OCI-LY1 (cell line): ENCODE data around the gene RETREG2.

Experiments used
- H2AFZ ChIP-seq: fragments of 200-600 bp; sonication (generic), shearing (Covaris generic); 2 replicates; pipeline ENCODE4 v1.6.0; 2014; ENCODE audit warnings: antibody characterized with exemption, mild to moderate bottlenecking, low read length
- H3F3A ChIP-seq: fragments of 200-600 bp; sonication (generic), shearing (Covaris generic); 2 replicates; pipeline ENCODE4 v1.6.0; 2014; ENCODE audit warnings: mild to moderate bottlenecking, antibody characterized with exemption, low read length, moderate library complexity; ENCODE audit not compliant: insufficient read depth
- H3K27ac ChIP-seq: fragments of 200-600 bp; sonication (generic); 2 replicates; pipeline ENCODE4 v1.5.1; 2014; ENCODE audit warnings: low read length, mixed run types, mild to moderate bottlenecking, low read depth; ENCODE audit not compliant: poor library complexity, severe bottlenecking
- H3K27me3 ChIP-seq: fragments of 200-600 bp; sonication (generic); 2 replicates; pipeline ENCODE4 v1.6.0; 2014; ENCODE audit warnings: antibody characterized with exemption, mild to moderate bottlenecking, low read length, moderate library complexity; ENCODE audit not compliant: insufficient read depth
- H3K36me3 ChIP-seq: fragments of 200-600 bp; sonication (generic); 2 replicates; pipeline ENCODE4 v1.6.1; 2014; ENCODE audit warnings: mild to moderate bottlenecking, antibody characterized with exemption, low read length, moderate library complexity, mixed read lengths; ENCODE audit not compliant: insufficient read depth
- H3K4me1 ChIP-seq: fragments of 200-600 bp; sonication (generic); 2 replicates; pipeline ENCODE4 v1.5.1; 2014; ENCODE audit warnings: mild to moderate bottlenecking, low read length, moderate library complexity; ENCODE audit not compliant: insufficient read depth, severe bottlenecking
- H3K4me2 ChIP-seq: fragments of 200-600 bp; sonication (generic), shearing (Covaris generic); 2 replicates; pipeline ENCODE4 v1.6.1; 2014; ENCODE audit warnings: low read length
- H3K4me3 ChIP-seq: fragments of 200-600 bp; sonication (generic); 2 replicates; pipeline ENCODE4 v1.5.1; 2014; ENCODE audit warnings: low read length, low read depth, mild to moderate bottlenecking, mixed read lengths; ENCODE audit not compliant: poor library complexity, severe bottlenecking
- H3K79me2 ChIP-seq: fragments of 200-600 bp; shearing (Covaris generic); 2 replicates; pipeline ENCODE4 v1.6.1; 2016; ENCODE audit warnings: mixed run types, low read length, mixed read lengths; ENCODE audit not compliant: insufficient read depth
- H3K9ac ChIP-seq: fragments of 200-600 bp; sonication (generic), shearing (Covaris generic); 2 replicates; pipeline ENCODE4 v1.6.1; 2014; ENCODE audit warnings: mild to moderate bottlenecking, low read length, mixed read lengths
- H3K9me2 ChIP-seq: fragments of 200-600 bp; sonication (generic), shearing (Covaris generic); 2 replicates; pipeline ENCODE4 v1.6.1; 2014; ENCODE audit warnings: low read depth, mild to moderate bottlenecking, low read length, mixed read lengths
- H3K9me3 ChIP-seq: fragments of 200-600 bp; shearing (Covaris generic); 2 replicates; pipeline ENCODE4 v1.6.1; 2014; ENCODE audit warnings: low read length, mixed read lengths
- H4K20me1 ChIP-seq: fragments of 200-600 bp; sonication (generic), shearing (Covaris generic); 2 replicates; pipeline ENCODE4 v1.6.0; 2016; ENCODE audit warnings: mild to moderate bottlenecking, low read length; ENCODE audit not compliant: insufficient read depth
- CTCF ChIP-seq: fragments of 200-600 bp; sonication (generic), shearing (Covaris generic); IDR thresholded peaks from 2 replicates; pipeline ENCODE4 v1.5.1; 2017; ENCODE audit warnings: mild to moderate bottlenecking, antibody characterized with exemption, low read length, moderate library complexity, mixed read lengths
- EZH2 ChIP-seq: fragments of 200-600 bp; sonication (generic), shearing (Covaris generic); IDR thresholded peaks from 2 replicates; pipeline ENCODE4 v1.8.0; 2017; ENCODE audit warnings: borderline replicate concordance, mixed run types, mild to moderate bottlenecking, antibody characterized with exemption, low read length, moderate library complexity, mixed read lengths

The RETREG2 gene

GRCh38 chr2:219177552-219178376, at the start of gene RETREG2:
TSS of gene RETREG2 (plus strand) at chr2:219178275. CDS start at chr2:219178353, 78 bp downstream.
- H3K27me3 ChIP-seq, result no peaks in the 10 kb centered on the region
- no peaks in the 10 kb centered on the region for H4K20me1 ChIP-seq
- TF ChIP-seq CTCF (no peak), EZH2 (no peak)
- no peaks in the 10 kb centered on the region; the same call in 1 of the 2 replicates for H3F3A ChIP-seq
- H3K9me3 ChIP-seq, result no peaks in the 10 kb centered on the region
- H3K4me2 ChIP-seq, result peak within 1 kb of the TSS; percentile 91
- H3K27ac ChIP-seq, result peak within 1 kb of the TSS; percentile 93
- H3K36me3 ChIP-seq, result peaks cover 45% of the 10 kb centered on the region
- H3K79me2 ChIP-seq, result peaks cover 8% of the 10 kb centered on the region; the same call in 1 of the 2 replicates
- peaks cover 25% of the 10 kb centered on the region for H3K4me1 ChIP-seq
- peak within 1 kb of the TSS; percentile 91 for H3K4me3 ChIP-seq
- H2AFZ ChIP-seq, result no peak within 1 kb of the TSS
- peak within 1 kb of the TSS; percentile 89 for H3K9ac ChIP-seq
- no peaks in the 10 kb centered on the region for H3K9me2 ChIP-seq

GRCh38 chr2:219128396-219128795, 49.7 kb upstream of the RETREG2 start:
- Histone ChIP-seq H3K36me3 (no peaks in the 10 kb centered on the region), H3K27ac (no peak overlapping the region), H2AFZ (no peak overlapping the region), H3F3A (no peaks in the 10 kb centered on the region), H3K4me1 (no peaks in the 10 kb centered on the region), H3K9me3 (no peaks in the 10 kb centered on the region), H3K4me2 (no peak overlapping the region), H4K20me1 (no peaks in the 10 kb centered on the region), H3K79me2 (no peaks in the 10 kb centered on the region), H3K9ac (no peak overlapping the region), H3K27me3 (no peaks in the 10 kb centered on the region), H3K4me3 (no peak overlapping the region), H3K9me2 (no peaks in the 10 kb centered on the region)
- no peak for TF ChIP-seq CTCF
- no peak for TF ChIP-seq EZH2

- Histone ChIP-seq H3K27me3 (no peaks in the 10 kb centered on the region), H3K36me3 (no peaks in the 10 kb centered on the region), H3F3A (no peaks in the 10 kb centered on the region), H3K4me1 (no peaks in the 10 kb centered on the region), H2AFZ (no peak overlapping the region), H3K9me2 (no peaks in the 10 kb centered on the region), H3K27ac (no peak overlapping the region), H3K4me3 (no peak overlapping the region), H3K9ac (no peak overlapping the region), H3K9me3 (no peaks in the 10 kb centered on the region), H3K4me2 (no peak overlapping the region), H4K20me1 (no peaks in the 10 kb centered on the region), H3K79me2 (no peaks in the 10 kb centered on the region)
- TF ChIP-seq EZH2, result no peak
- TF ChIP-seq CTCF, result no peak
Measured at GRCh38 chr2:219129589-219129988, 48.5 kb upstream of the RETREG2 start.
